ENCODE results near the gene ERBB4.

- no peak for TF ChIP-seq POLR2A (IDR thresholded peaks at IDR 0.05)
- TF ChIP-seq CTCF (IDR thresholded peaks at IDR 0.05): no peak
Observed at GRCh38 chr2:211722928-211723327, 815.7 kb downstream of the ERBB4 start.
